Measurements from ENCODE around the gene ARPC5.

- TF ChIP-seq CTCF (IDR thresholded peaks at IDR 0.05) (no peak), EZH2 (IDR thresholded peaks at IDR 0.05; ENCODE audit: borderline replicate concordance, insufficient read depth, low read depth, low read length, poor library complexity, severe bottlenecking) (no peak)
Measured at GRCh38 chr1:183604815-183605214, 30.8 kb downstream of the ARPC5 start.
